Fibroblast of skin of right biceps (primary cell): ENCODE measurements around the gene COL9A3.

Experiments
- DNase-seq: peaks from one replicate; pipeline ENCODE4 v3.0.0-alpha.2; 2013

The COL9A3 gene

GRCh38 chr20:62824476-62825332, 7.9 kb downstream of the COL9A3 start:
- DNase-seq: peak; percentile 47

GRCh38 chr20:62825333-62825985, 8.6 kb downstream of the COL9A3 start:
- DNase-seq: no peak

DNA sequence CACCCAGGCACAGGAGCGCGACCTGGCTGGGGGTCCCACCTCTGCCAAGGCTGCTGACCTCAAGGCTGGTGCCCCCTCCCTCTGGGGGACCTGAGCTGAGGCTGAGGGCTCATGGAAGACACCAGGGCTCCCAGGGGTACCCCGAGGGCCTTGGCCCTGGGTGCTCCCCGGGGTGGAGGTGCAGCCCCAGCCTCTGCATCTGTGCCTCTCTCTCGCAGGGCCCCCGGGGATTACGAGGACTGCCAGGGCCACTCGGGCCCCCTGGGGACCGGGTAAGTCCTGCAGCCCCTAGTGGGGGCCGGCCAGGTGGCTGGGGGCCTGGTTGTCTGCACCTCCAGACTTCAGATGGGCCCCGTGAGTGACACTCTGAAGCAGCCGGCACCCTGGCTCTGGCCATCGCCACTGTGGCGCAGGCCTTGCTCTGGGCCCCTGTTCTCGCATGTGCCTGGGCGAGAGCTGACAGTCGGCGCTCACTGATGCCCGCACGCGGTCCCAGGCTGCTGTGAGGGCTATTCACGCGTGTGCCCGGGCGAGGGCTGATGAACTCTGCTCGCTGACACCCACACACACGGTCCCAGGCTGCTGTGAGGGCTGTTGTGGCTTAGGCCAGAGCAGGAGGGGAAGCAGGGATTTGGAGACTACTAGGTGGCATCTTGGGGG, 9.3 kb downstream of the COL9A3 start:
- no peak for DNase-seq

- DNase-seq: no peak
These were observed 9.9 kb downstream of the COL9A3 start for GRCh38 chr20:62826646-62827310.

DNA sequence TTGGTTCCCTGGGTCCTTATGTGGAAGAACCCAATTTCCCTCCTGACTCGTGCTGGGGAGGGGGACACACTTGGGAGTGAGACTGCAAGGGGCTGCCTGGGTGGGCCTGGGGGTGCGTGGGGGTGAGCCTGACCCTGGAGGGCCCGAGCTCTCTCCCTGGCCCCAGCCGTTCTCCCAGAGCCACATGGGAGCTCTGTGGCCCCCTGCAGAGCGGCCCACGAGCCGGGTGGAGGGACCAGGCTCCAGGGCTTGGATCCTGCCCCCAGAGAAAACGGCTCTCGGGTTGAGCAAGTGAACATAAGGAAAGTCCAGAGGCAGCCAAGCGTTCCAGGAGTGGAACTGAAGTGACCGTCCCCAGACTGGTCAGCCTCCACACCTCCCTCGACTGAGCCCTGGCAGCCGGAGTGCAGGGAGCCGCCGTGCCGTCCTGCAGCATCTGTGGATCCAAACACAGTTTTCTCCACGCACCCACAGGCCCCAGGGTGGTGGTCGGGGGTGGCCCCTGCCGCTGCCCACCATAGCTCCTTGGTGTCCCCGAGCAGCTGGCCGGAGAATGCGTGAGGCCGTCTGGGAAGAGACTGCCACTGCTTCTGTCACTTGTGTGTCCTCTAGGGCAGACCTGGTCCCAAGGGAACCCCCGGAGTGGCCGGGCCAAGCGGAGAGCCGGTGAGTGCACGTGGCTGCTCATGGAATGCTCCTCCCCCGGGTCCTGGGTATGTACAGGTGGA, 10.6 kb downstream of the COL9A3 start:
- DNase-seq: no peak

- no peak for DNase-seq
These were observed 11.2 kb downstream of the COL9A3 start for GRCh38 chr20:62828051-62828450.

- no peak for DNase-seq
These were observed 11.8 kb downstream of the COL9A3 start for GRCh38 chr20:62828511-62829230.

GRCh38 chr20:62829231-62830230, 12.7 kb downstream of the COL9A3 start:
- DNase-seq: no peak

GRCh38 chr20:62830251-62830650, 13.4 kb downstream of the COL9A3 start:
- DNase-seq: no peak

- no peak for DNase-seq
These were observed 14.0 kb downstream of the COL9A3 start for GRCh38 chr20:62830821-62831220.

GRCh38 chr20:62831361-62831788, 14.5 kb downstream of the COL9A3 start:
- DNase-seq: no peak

DNA sequence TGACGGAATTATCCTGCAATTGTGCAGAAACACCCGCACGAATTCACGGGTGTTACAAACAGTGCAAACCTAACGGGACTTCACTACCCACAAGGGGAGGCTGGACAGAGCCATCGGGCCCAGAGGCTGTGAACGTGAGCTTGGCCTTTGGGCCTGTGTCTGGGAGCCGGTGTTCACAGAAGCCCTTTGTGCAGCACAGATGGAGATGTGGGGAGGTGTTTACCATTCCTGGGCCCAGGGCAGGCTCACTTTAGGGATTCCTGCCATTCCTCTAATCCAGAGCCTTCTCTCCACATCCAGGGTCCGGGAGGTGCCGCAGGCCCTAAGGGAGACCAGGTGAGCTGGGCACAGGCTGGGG, 15.0 kb downstream of the COL9A3 start:
- DNase-seq: no peak

DNA sequence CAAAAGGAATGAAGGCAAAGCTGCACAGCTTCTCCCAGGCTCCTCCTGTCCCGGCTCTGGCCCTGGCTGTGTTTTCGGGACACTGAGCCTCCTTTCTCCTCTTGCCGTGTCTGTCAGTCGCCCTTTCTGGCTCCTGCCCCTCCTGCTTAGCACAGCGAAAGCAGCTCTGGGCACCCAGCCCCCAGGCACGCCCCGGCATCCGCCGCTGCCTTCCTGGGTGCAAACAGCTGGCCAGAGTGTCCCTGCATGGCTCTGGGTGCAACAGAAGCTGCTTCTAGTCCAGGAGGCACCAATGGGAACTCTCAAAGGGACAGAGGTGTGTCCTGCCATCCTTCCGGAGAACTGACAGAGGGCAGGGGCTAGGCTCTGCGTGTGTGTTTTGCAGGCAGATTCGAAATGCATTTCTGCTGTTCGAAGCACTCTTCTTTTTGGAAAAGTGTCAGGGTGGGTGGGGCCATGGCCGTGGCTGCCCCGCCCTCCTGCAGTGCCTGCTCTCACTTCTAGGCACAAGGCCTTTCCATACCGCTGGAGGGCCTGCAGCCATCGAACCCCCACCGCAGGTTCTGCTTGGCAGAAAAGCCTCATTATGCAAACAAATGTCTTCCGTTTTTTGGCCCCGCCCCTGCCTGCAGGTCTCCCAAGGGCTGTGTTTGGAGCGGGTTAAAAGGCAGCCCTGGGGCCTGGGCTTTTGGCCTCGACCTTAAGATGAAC, 15.5 kb downstream of the COL9A3 start:
- DNase-seq: no peak

DNA sequence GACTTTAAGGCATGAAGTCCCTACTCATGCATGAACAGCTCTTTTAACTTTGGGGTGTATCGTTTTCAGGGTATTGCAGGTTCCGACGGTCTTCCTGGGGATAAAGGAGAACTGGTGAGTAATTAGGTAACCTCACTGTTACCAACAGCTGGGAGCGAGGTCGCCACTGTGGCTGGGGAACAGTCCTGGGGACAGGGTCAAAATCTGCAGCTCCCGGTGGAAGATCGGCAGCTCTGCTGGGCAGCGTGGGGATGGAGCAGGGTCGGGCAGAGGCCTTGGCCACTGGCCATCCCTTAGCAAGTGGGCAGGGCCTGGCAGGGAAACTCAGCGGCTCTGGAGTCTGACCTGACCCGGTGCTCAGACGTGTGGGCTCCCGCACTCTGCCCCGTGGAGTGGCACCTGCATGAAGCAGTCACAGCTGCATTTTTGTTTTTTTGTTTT, 16.1 kb downstream of the COL9A3 start:
- no peak for DNase-seq

GRCh38 chr20:62834967-62835730, 18.3 kb downstream of the COL9A3 start:
- no peak for DNase-seq

- peak; percentile 28 for DNase-seq
These were observed 19.3 kb downstream of the COL9A3 start for GRCh38 chr20:62835931-62836861.

DNA sequence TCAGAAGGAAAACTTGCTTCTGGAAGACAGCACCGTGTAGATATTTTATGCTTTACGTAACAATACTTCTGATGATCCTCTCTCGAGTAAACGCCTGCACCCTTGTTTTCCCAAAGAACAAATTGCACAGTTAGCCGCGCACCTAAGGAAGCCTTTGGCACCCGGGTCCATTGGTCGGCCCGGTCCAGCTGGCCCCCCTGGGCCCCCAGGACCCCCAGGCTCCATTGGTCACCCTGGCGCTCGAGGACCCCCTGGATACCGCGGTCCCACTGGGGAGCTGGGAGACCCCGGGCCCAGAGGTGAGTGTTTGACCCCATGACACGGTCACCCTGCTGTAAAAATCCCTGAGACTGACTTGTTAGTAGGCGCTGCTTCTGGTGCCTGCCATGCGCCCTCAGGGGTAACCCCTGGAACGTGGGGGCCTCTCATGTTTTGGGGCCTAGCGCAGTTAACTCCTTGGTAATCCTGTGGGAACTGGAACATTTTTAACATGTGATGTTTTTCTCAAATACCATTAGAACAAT, 20.2 kb downstream of the COL9A3 start:
- DNase-seq: no peak

- no peak for DNase-seq
These were observed 20.9 kb downstream of the COL9A3 start for GRCh38 chr20:62837790-62838127.
